Activated naive CD4-positive, alpha-beta T cell treated with anti-CD3 and anti-CD28 coated beads, Interleukin-2, amount 50 U/mL, for 24 hours (primary cell): ENCODE data around the gene ARHGEF16.

Experiments
- H3K27ac Mint-ChIP-seq: one replicate; pipeline ENCODE4 v1.8.0; 2021; ENCODE audit warnings: mild to moderate bottlenecking, mixed read lengths
- H3K27me3 Mint-ChIP-seq: one replicate; pipeline ENCODE4 v1.8.0; 2021; ENCODE audit warnings: mixed read lengths
- H3K36me3 Mint-ChIP-seq: one replicate; pipeline ENCODE4 v1.8.0; 2021; ENCODE audit warnings: mixed read lengths
- H3K4me1 Mint-ChIP-seq: one replicate; pipeline ENCODE4 v1.8.0; 2021; ENCODE audit warnings: mixed read lengths
- H3K4me3 Mint-ChIP-seq: one replicate; pipeline ENCODE4 v1.8.0; 2021; ENCODE audit warnings: mild to moderate bottlenecking, mixed read lengths
- H3K9me3 Mint-ChIP-seq: one replicate; pipeline ENCODE4 v1.8.0; 2021; ENCODE audit warnings: mixed read lengths

The ARHGEF16 gene

GRCh38 chr1:3490046-3490745 lies 35.7 kb downstream of the ARHGEF16 start:
- Mint-ChIP-seq H3K36me3 (peaks cover 3% of the 10 kb centered on the region), H3K4me1 (peaks cover 6% of the 10 kb centered on the region), H3K27me3 (no peaks in the 10 kb centered on the region), H3K4me3 (no peak overlapping the region), H3K9me3 (no peaks in the 10 kb centered on the region), H3K27ac (no peak overlapping the region)

- no peaks in the 10 kb centered on the region for H3K9me3 Mint-ChIP-seq
- peaks cover 3% of the 10 kb centered on the region for H3K36me3 Mint-ChIP-seq
- no peaks in the 10 kb centered on the region for H3K27me3 Mint-ChIP-seq
- no peak overlapping the region for H3K4me3 Mint-ChIP-seq
- no peak overlapping the region for H3K27ac Mint-ChIP-seq
- H3K4me1 Mint-ChIP-seq: peaks cover 6% of the 10 kb centered on the region
Observed at GRCh38 chr1:3491291-3492246, 37.1 kb downstream of the ARHGEF16 start.

DNA sequence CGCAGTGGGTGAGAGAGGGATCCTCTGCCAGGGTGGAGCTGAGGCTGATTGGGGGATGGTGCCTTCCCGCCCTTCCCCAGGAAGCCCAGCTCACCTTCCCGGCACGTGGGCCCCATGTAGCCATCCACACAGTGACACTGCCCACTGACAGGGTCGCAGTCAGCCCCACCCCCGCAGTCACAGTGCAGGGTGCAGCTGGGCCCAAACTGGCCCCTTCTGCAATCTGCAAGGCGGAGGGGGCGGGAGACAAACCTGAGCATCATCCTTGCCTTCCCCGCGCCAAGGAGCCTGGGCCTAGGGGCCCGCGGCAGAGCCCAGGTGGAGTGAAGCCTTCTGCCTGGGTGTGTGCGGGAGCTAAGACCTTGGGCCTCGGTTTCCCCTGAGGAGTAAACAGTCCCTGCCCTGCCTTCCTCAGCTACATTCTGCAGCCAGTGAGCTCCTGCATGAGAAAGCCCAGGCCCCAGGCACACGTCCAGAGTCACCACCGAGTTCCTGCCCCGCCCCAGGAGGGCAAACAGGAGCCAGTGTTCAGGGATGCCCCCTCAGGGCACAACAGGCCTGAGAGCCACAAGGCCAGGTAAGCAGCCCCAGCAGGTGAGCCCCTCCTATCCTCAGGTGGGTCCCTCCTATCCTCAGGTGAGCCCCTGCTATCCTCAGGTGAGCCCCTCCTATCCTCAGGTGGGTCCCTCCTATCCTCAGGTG lies 38.2 kb downstream of the ARHGEF16 start:
- no peak overlapping the region for H3K4me3 Mint-ChIP-seq
- no peaks in the 10 kb centered on the region for H3K27me3 Mint-ChIP-seq
- peaks cover 3% of the 10 kb centered on the region for H3K36me3 Mint-ChIP-seq
- no peak overlapping the region for H3K27ac Mint-ChIP-seq
- H3K9me3 Mint-ChIP-seq: no peaks in the 10 kb centered on the region
- H3K4me1 Mint-ChIP-seq: peaks cover 6% of the 10 kb centered on the region

GRCh38 chr1:3494321-3495308 lies 40.1 kb downstream of the ARHGEF16 start:
- Mint-ChIP-seq H3K4me3 (no peak overlapping the region), H3K27me3 (no peaks in the 10 kb centered on the region), H3K27ac (no peak overlapping the region), H3K4me1 (peaks cover 6% of the 10 kb centered on the region), H3K9me3 (no peaks in the 10 kb centered on the region), H3K36me3 (no peaks in the 10 kb centered on the region)

GRCh38 chr1:3495776-3496745 lies 41.6 kb downstream of the ARHGEF16 start:
- H3K36me3 Mint-ChIP-seq: no peaks in the 10 kb centered on the region
- H3K27ac Mint-ChIP-seq: no peak overlapping the region
- H3K27me3 Mint-ChIP-seq: no peaks in the 10 kb centered on the region
- H3K4me3 Mint-ChIP-seq: no peak overlapping the region
- H3K9me3 Mint-ChIP-seq: no peaks in the 10 kb centered on the region
- peaks cover 5% of the 10 kb centered on the region for H3K4me1 Mint-ChIP-seq

DNA sequence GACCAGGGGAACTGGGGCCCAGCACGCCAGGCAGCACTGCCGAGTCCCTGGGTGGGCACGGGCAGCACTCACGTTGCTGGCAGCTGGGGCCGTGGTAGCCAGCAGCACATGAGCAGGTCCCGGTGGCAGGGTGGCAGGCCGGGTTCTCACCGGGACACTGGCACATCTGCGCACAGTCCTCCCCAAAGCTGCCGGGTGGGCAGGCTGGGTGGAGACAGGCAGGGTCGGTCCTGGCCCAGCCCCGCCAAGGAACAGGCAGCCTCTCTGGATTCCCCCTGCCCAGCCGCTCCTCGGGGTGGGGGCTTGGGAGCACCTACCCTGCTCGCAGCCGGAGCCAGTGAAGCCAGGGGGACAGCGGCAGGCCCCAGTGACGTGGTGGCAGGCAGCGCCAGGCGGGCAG lies 42.5 kb downstream of the ARHGEF16 start:
- H3K36me3 Mint-ChIP-seq: no peaks in the 10 kb centered on the region
- H3K27me3 Mint-ChIP-seq: no peaks in the 10 kb centered on the region
- no peak overlapping the region for H3K27ac Mint-ChIP-seq
- H3K4me1 Mint-ChIP-seq: no peaks in the 10 kb centered on the region
- no peaks in the 10 kb centered on the region for H3K9me3 Mint-ChIP-seq
- no peak overlapping the region for H3K4me3 Mint-ChIP-seq

DNA sequence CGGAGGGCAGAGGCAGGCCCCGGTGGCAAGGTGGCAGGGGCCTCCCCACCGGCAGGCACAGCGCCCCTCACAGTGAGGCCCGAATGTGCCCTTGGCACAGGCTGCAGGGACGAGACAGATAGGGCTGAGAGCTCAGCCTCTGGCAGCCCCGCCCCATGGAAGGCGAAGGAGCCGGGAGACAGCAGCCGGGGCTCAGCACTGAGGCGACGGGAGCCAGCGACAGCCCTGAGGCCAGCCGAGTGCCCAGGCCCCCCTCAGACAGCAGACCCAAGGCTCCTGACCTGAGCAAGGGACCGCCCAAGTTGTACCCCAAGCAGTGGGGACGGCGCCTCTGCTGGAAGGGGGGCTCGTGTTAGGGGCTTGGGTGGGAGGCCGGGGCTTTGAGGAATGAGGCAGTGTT lies 43.1 kb downstream of the ARHGEF16 start:
- no peaks in the 10 kb centered on the region for H3K9me3 Mint-ChIP-seq
- no peaks in the 10 kb centered on the region for H3K27me3 Mint-ChIP-seq
- no peak overlapping the region for H3K4me3 Mint-ChIP-seq
- H3K27ac Mint-ChIP-seq: no peak overlapping the region
- no peaks in the 10 kb centered on the region for H3K4me1 Mint-ChIP-seq
- no peaks in the 10 kb centered on the region for H3K36me3 Mint-ChIP-seq

- no peak overlapping the region for H3K27ac Mint-ChIP-seq
- no peaks in the 10 kb centered on the region for H3K36me3 Mint-ChIP-seq
- no peaks in the 10 kb centered on the region for H3K4me1 Mint-ChIP-seq
- no peaks in the 10 kb centered on the region for H3K27me3 Mint-ChIP-seq
- H3K9me3 Mint-ChIP-seq: no peaks in the 10 kb centered on the region
- H3K4me3 Mint-ChIP-seq: no peak overlapping the region
Observed at GRCh38 chr1:3498246-3498930, 43.9 kb downstream of the ARHGEF16 start.

- no peak overlapping the region for H3K4me3 Mint-ChIP-seq
- H3K27ac Mint-ChIP-seq: no peak overlapping the region
- no peaks in the 10 kb centered on the region for H3K9me3 Mint-ChIP-seq
- no peaks in the 10 kb centered on the region for H3K36me3 Mint-ChIP-seq
- no peaks in the 10 kb centered on the region for H3K4me1 Mint-ChIP-seq
- H3K27me3 Mint-ChIP-seq: no peaks in the 10 kb centered on the region
Observed at GRCh38 chr1:3498986-3499385, 44.5 kb downstream of the ARHGEF16 start.

GRCh38 chr1:3499611-3500010 lies 45.1 kb downstream of the ARHGEF16 start:
- H3K4me1 Mint-ChIP-seq: no peaks in the 10 kb centered on the region
- H3K9me3 Mint-ChIP-seq: no peaks in the 10 kb centered on the region
- no peaks in the 10 kb centered on the region for H3K27me3 Mint-ChIP-seq
- no peak overlapping the region for H3K27ac Mint-ChIP-seq
- H3K4me3 Mint-ChIP-seq: no peak overlapping the region
- no peaks in the 10 kb centered on the region for H3K36me3 Mint-ChIP-seq

DNA sequence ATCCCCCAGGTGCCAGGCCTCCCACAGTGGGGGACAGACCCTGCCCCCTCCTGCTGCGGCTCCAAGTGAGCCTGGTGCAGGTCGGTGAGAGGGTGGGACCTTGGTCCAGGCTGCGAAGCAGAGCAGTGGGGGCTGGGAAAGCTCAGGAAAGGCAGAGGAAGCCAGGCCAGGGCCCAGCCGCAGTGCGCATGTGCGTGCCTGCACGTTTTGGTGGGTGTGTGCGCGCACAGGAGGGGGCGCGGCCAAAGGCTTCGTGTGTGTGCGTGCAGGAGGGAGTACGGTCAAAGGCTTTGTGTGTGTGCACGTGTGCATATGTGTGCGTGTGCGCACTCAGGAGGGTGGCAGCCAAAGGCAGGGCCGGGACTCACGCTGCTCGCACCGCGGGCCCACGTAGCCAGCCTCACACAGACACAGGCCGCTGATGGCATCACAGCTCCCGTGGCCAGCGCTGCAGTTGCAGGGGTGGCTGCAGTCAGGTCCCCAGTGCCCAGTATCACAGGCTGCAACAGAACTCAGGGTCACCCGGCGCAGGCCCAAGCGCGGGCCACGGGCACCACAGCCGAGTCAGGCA lies 45.9 kb downstream of the ARHGEF16 start:
- no peaks in the 10 kb centered on the region for H3K9me3 Mint-ChIP-seq
- H3K27me3 Mint-ChIP-seq: no peaks in the 10 kb centered on the region
- H3K27ac Mint-ChIP-seq: no peak overlapping the region
- H3K4me3 Mint-ChIP-seq: no peak overlapping the region
- H3K36me3 Mint-ChIP-seq: no peaks in the 10 kb centered on the region
- H3K4me1 Mint-ChIP-seq: no peaks in the 10 kb centered on the region

DNA sequence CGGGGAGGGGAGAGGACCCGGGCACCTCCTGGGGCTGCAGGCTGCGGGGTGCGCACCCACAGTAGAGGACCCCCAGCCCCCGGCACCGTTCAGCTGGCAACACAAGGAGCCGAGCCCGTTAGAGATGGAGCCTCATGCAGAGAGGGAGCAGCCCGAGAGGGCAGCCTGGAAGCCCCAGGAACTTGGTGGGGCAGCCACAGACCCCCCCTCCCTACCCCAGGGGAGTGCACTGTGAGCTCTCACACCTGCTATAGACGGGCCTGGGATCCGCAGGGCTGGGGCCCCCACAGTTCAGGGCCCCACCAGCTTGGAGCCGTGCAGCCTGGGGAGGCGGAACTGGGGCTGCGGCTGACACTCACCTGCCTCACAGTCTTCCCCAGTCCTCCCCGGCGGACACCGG lies 47.0 kb downstream of the ARHGEF16 start:
- Mint-ChIP-seq H3K4me1 (no peaks in the 10 kb centered on the region), H3K9me3 (no peaks in the 10 kb centered on the region), H3K27ac (no peak overlapping the region), H3K4me3 (no peak overlapping the region), H3K27me3 (no peaks in the 10 kb centered on the region), H3K36me3 (no peaks in the 10 kb centered on the region)

DNA sequence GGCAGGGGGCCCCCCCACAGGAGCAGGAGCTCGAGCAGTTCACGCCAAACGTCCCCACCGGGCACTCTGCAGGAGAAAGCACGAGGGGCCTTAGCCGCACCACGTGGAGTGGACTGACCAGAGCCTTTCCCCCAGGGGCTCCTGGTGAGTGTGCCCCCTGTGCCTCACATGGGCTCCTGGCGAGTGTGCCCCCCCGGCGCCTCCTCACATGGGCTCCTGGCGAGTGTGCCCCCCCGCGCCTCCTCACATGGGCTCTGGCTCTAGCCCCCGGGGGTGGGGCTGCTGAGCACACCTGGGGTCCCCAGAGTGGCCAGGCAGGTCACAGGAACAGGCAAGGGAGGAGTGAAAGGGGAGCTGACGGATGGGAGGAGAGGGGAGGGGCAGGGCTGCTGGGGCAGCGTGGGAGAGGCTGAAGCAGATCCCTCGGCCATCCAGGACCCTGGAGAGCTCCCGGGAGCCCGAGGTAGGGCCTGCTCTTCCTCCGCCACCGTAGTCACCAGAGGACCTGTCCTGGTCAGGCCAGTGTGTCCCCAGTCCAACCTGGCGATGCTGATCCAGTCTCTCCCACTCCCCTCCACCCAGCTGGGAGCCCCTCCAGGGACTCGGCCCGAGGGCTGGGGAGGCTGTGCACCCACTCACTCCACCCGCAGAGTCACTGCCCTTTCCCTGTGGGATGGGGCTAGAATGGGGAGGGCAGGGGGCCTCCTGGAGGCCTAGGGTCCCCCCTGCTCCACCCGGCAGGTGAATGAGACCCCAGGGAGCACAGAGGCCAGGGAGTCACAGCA lies 47.6 kb downstream of the ARHGEF16 start:
- H3K4me1 Mint-ChIP-seq: no peaks in the 10 kb centered on the region
- H3K27me3 Mint-ChIP-seq: no peaks in the 10 kb centered on the region
- H3K4me3 Mint-ChIP-seq: no peak overlapping the region
- H3K27ac Mint-ChIP-seq: no peak overlapping the region
- H3K9me3 Mint-ChIP-seq: no peaks in the 10 kb centered on the region
- no peaks in the 10 kb centered on the region for H3K36me3 Mint-ChIP-seq
